GM23248 (cell line): ENCODE results near the gene PANX1. TPM values are rescaled to one million over a fixed set of nuclear protein-coding genes. Genes with fewer than 3 reads are reported as not detected.

ENCODE experiments used
- DNase-seq: peaks from one replicate; pipeline ENCODE4 v3.0.0-alpha.2; 2015
- H2AFZ ChIP-seq: fragments of 200-600 bp; sonication (generic); 2 replicates; pipeline ENCODE4 v1.6.1; 2016; ENCODE audit warnings: antibody characterized with exemption
- H3F3A ChIP-seq: fragments of 200-600 bp; sonication (generic); 2 replicates; pipeline ENCODE4 v1.6.1; 2016; ENCODE audit warnings: mild to moderate bottlenecking, antibody characterized with exemption, mixed run types; ENCODE audit not compliant: insufficient read depth
- H3K27ac ChIP-seq: fragments of 200-600 bp; sonication (generic); 2 replicates; pipeline ENCODE4 v1.5.1; 2016; ENCODE audit warnings: mild to moderate bottlenecking
- H3K27me3 ChIP-seq: fragments of 200-600 bp; sonication (generic); replicated peaks from 2 replicates; pipeline ENCODE4 v1.6.1; 2016; ENCODE audit warnings: mild to moderate bottlenecking; ENCODE audit not compliant: insufficient read depth
- H3K36me3 ChIP-seq: fragments of 200-600 bp; sonication (generic); 2 replicates; pipeline ENCODE4 v1.6.1; 2016; ENCODE audit warnings: low read depth, mild to moderate bottlenecking
- H3K4me1 ChIP-seq: fragments of 200-600 bp; sonication (generic); 2 replicates; pipeline ENCODE4 v1.6.1; 2016; ENCODE audit warnings: mild to moderate bottlenecking; ENCODE audit not compliant: insufficient read depth
- H3K4me2 ChIP-seq: fragments of 200-600 bp; sonication (generic); one replicate; pipeline ENCODE4 v1.6.1; 2016; ENCODE audit warnings: mild to moderate bottlenecking; ENCODE audit not compliant: unreplicated experiment
- H3K4me3 ChIP-seq: fragments of 200-600 bp; sonication (generic); 2 replicates; pipeline ENCODE4 v1.5.1; 2016; ENCODE audit warnings: mild to moderate bottlenecking
- H3K79me2 ChIP-seq: fragments of 200-600 bp; sonication (generic); 2 replicates; pipeline ENCODE4 v1.6.1; 2016; ENCODE audit warnings: mild to moderate bottlenecking; ENCODE audit not compliant: insufficient read depth
- H3K9ac ChIP-seq: fragments of 200-600 bp; sonication (generic); 2 replicates; pipeline ENCODE4 v1.6.1; 2016; ENCODE audit warnings: mild to moderate bottlenecking
- H3K9me2 ChIP-seq: fragments of 200-600 bp; sonication (generic); 2 replicates; pipeline ENCODE4 v1.6.1; 2016; ENCODE audit warnings: mixed run types, mild to moderate bottlenecking, moderate library complexity; ENCODE audit not compliant: insufficient read depth
- H3K9me3 ChIP-seq: fragments of 200-600 bp; sonication (generic); one replicate; pipeline ENCODE4 v1.6.1; 2017; ENCODE audit warnings: low read depth
- H4K20me1 ChIP-seq: fragments of 200-600 bp; sonication (generic); 2 replicates; pipeline ENCODE4 v1.6.0; 2016; ENCODE audit not compliant: insufficient read depth
- EZH2 ChIP-seq: fragments of 200-600 bp; sonication (generic); IDR thresholded peaks from 2 replicates; pipeline ENCODE4 v1.6.1; 2018; ENCODE audit warnings: antibody characterized with exemption, mild to moderate bottlenecking; ENCODE audit not compliant: insufficient read depth, poor library complexity, severe bottlenecking
- EZH2phosphoT487 ChIP-seq: fragments of 200-600 bp; sonication (generic); IDR thresholded peaks from 2 replicates; pipeline ENCODE4 v1.6.1; 2018; ENCODE audit warnings: antibody characterized with exemption, moderate library complexity, mild to moderate bottlenecking, low read depth; ENCODE audit not compliant: insufficient read depth
- WGBS, 2 experiments: methylation state at CpG; one replicate each; pipeline ENCODE4 v1.1.6; 2015 to 2017; ENCODE audit warnings: low lambda C conversion rate in 2 of 2, low coverage in 1 of 2; ENCODE audit errors: missing lambda C conversion rate in 2 of 2; 5-methylcytosine and 5-hydroxymethylcytosine counted together
- in situ Hi-C: fragments of 300-500 bp; cut with MboI; formaldehyde crosslinking; loops from 2 replicates; pipeline ENCODE4 v1.15.0; 2020
- polyA plus RNA-seq: library from polyadenylated mRNA; unstranded; fragments of >200 nt; fragmentation: Nextera tagmentation; extraction: Ambion mirVana; gene quantifications from 2 replicates; pipeline ENCODE4 v1.2.1, GENCODE V29; 2016
- total RNA-seq: library from RNA; depleted of rRNA; stranded (reverse); fragments of >200 nt; shearing (Covaris generic); gene quantifications from 2 replicates; pipeline ENCODE4 v1.2.3, GENCODE V29; 2014

PANX1 gene
- total and polyA plus RNA-seq, 2 experiments from 2014 or later = 19.7 to 43.9 TPM

GRCh38 chr11:94132823-94133408 is 4.3 kb downstream of the PANX1 start:
- Histone ChIP-seq H3K9me3 (no peaks in the 10 kb centered on the region), H3K27me3 (no peaks in the 10 kb centered on the region), H3F3A (peaks cover 61% of the 10 kb centered on the region), H3K9me2 (no peaks in the 10 kb centered on the region), H3K4me3 (no peak overlapping the region), H3K79me2 (peaks cover 62% of the 10 kb centered on the region), H3K36me3 (no peaks in the 10 kb centered on the region), H3K4me2 (peak overlapping the region; percentile 74), H2AFZ (no peak overlapping the region), H3K4me1 (peaks cover 65% of the 10 kb centered on the region), H3K27ac (peak overlapping the region; percentile 96), H4K20me1 (no peaks in the 10 kb centered on the region), H3K9ac (peak overlapping the region; percentile 51; the same call in 1 of the 2 replicates)
- WGBS, 2 experiments = 89 to 96% methylated on average over 4 of the region's 4 CpGs
- no peak for DNase-seq
- in situ Hi-C loops = no loop called here
- TF ChIP-seq EZH2phosphoT487 (no peak), EZH2 (no peak)

- H2AFZ ChIP-seq = no peak overlapping the region
- WGBS, 2 experiments = 92 to 96% methylated on average over 4 of the region's 4 CpGs
Observed at GRCh38 chr11:94133752-94134151, 5.1 kb downstream of the PANX1 start.

GRCh38 chr11:94134651-94135512 is 6.2 kb downstream of the PANX1 start:
- WGBS, 2 experiments = 24 to 28% methylated on average over 10 of the region's 10 CpGs
- 0 out of 2 replicates have a peak overlapping the region, but pooled peaks have one; percentile 17 for H2AFZ ChIP-seq
- in situ Hi-C loops = no loop called here

More at GRCh38 chr11:94133752-94134151, 5.1 kb downstream of the PANX1 start:
- H3K4me2 ChIP-seq = no peak overlapping the region
- H3K9me3 ChIP-seq = no peaks in the 10 kb centered on the region
- H3K36me3 ChIP-seq = no peaks in the 10 kb centered on the region
- no peaks in the 10 kb centered on the region for H3K9me2 ChIP-seq
- no peaks in the 10 kb centered on the region for H3K27me3 ChIP-seq
- no peak overlapping the region for H3K4me3 ChIP-seq
- peaks cover 63% of the 10 kb centered on the region for H3F3A ChIP-seq
- in situ Hi-C loops = no loop called here
- no peak overlapping the region for H3K9ac ChIP-seq
- TF ChIP-seq EZH2phosphoT487 (no peak), EZH2 (no peak)
- no peaks in the 10 kb centered on the region for H4K20me1 ChIP-seq
- no peak overlapping the region for H3K27ac ChIP-seq
- H3K79me2 ChIP-seq = peaks cover 67% of the 10 kb centered on the region
- H3K4me1 ChIP-seq = peaks cover 62% of the 10 kb centered on the region
- DNase-seq = no peak

GRCh38 chr11:94139416-94139815 is 10.8 kb downstream of the PANX1 start:
- Histone ChIP-seq H3K27ac (no peak overlapping the region), H2AFZ (no peak overlapping the region), H3K4me1 (peaks cover 34% of the 10 kb centered on the region), H3F3A (peaks cover 37% of the 10 kb centered on the region), H3K4me3 (no peak overlapping the region), H3K4me2 (no peak overlapping the region), H3K9ac (no peak overlapping the region), H3K9me2 (no peaks in the 10 kb centered on the region), H4K20me1 (no peaks in the 10 kb centered on the region), H3K27me3 (no peaks in the 10 kb centered on the region), H3K79me2 (peaks cover 82% of the 10 kb centered on the region), H3K9me3 (no peaks in the 10 kb centered on the region), H3K36me3 (no peaks in the 10 kb centered on the region)
- TF ChIP-seq EZH2phosphoT487 = no peak
- no peak for TF ChIP-seq EZH2
- no peak for DNase-seq
- in situ Hi-C loops = no loop called here
- 77 to 81% methylated on average over 4 of the region's 4 CpGs for WGBS, 2 experiments

More at GRCh38 chr11:94134651-94135512, 6.2 kb downstream of the PANX1 start:
- Histone ChIP-seq H3K79me2 (peaks cover 74% of the 10 kb centered on the region), H3K4me1 (peaks cover 60% of the 10 kb centered on the region), H3K4me2 (peak overlapping the region; percentile 98), H3K9ac (peak overlapping the region; percentile 70), H3K9me2 (no peaks in the 10 kb centered on the region), H3K27me3 (no peaks in the 10 kb centered on the region), H3K9me3 (no peaks in the 10 kb centered on the region), H4K20me1 (no peaks in the 10 kb centered on the region), H3K4me3 (peak overlapping the region; percentile 65), H3F3A (peaks cover 61% of the 10 kb centered on the region), H3K27ac (peak overlapping the region; percentile 89), H3K36me3 (no peaks in the 10 kb centered on the region)
- TF ChIP-seq EZH2 (no peak), EZH2phosphoT487 (no peak)
- peak; percentile 98 for DNase-seq
